IMR-90 (cell line): Measurements from ENCODE around the gene FMR1. TPM values are rescaled to one million over a fixed set of nuclear protein-coding genes. Genes with fewer than 3 reads are reported as not detected.

ENCODE experiments used
- ATAC-seq: fragments of 200-7000 bp; cut with Tn5 transposase; 2 replicates; pipeline ENCODE4 v1.9.1; 2020; ENCODE audit warnings: low read depth, mild to moderate bottlenecking, moderate library complexity
- BruUV-seq: library from RNA; stranded (reverse); fragments of 400-500 nt; replicated peaks from 2 replicates; lab custom pipeline; 2021; lab: Mats Ljungman, UMichigan
- CTCF ChIA-PET: fragments of 300-600 bp; formaldehyde crosslinking; extraction: SDS; loops from one replicate; lab custom pipeline; 2021; ENCODE audit warnings: antibody characterized with exemption; lab: Yijun Ruan, JAX
- POLR2A ChIA-PET: fragments of 300-600 bp; sonication (Branson Sonifier 250); formaldehyde crosslinking; loops from one replicate; lab custom pipeline; 2022; ENCODE audit warnings: antibody characterized with exemption; ENCODE audit not compliant: unreplicated experiment; lab: Charles Lee
- DNase-seq: peaks from one replicate; pipeline ENCODE4 v3.0.0; 2013
- H2AFZ ChIP-seq: replicated peaks from 2 replicates; pipeline ENCODE3; 2013; ENCODE audit warnings: low read length, mild to moderate bottlenecking; ENCODE audit not compliant: poor library complexity
- H2AK5ac ChIP-seq: 2 replicates; pipeline ENCODE4 v1.6.1; 2013; ENCODE audit warnings: low read depth, low read length, inconsistent platforms
- H2AK9ac ChIP-seq: replicated peaks from 2 replicates; pipeline ENCODE3; 2013; ENCODE audit warnings: mild to moderate bottlenecking, low read depth, low read length, moderate library complexity; ENCODE audit not compliant: poor library complexity
- H2BK120ac ChIP-seq: 2 replicates; pipeline ENCODE4 v1.6.1; 2013; ENCODE audit warnings: low read depth, low read length, inconsistent platforms
- H2BK15ac ChIP-seq: 3 replicates; pipeline ENCODE4 v1.6.1; 2013; ENCODE audit warnings: low read depth, low read length, inconsistent platforms
- H2BK20ac ChIP-seq: 2 replicates; pipeline ENCODE4 v1.6.1; 2013; ENCODE audit warnings: low read depth, mild to moderate bottlenecking, inconsistent platforms, low read length, moderate library complexity
- H2BK5ac ChIP-seq: 2 replicates; pipeline ENCODE4 v1.6.1; 2013; ENCODE audit warnings: mild to moderate bottlenecking, low read depth, low read length, inconsistent platforms; ENCODE audit not compliant: poor library complexity, severe bottlenecking
- H3K14ac ChIP-seq: replicated peaks from 2 replicates; pipeline ENCODE4 v1.6.1; 2013; ENCODE audit warnings: low read depth, low read length, inconsistent platforms
- H3K18ac ChIP-seq: 2 replicates; pipeline ENCODE4 v1.6.1; 2013; ENCODE audit warnings: low read depth, low read length, control low read depth
- H3K23ac ChIP-seq: 2 replicates; pipeline ENCODE4 v1.6.1; 2013; ENCODE audit warnings: low read depth, low read length, inconsistent platforms
- H3K27ac ChIP-seq: 2 replicates; pipeline ENCODE4 v1.5.1; 2013; ENCODE audit warnings: mild to moderate bottlenecking, control low read depth, low read length; ENCODE audit not compliant: insufficient read depth
- H3K27me3 ChIP-seq: 2 replicates; pipeline ENCODE4 v1.6.1; 2013; ENCODE audit warnings: low read length; ENCODE audit not compliant: control insufficient read depth, insufficient read depth
- H3K36me3 ChIP-seq: 2 replicates; pipeline ENCODE4 v1.6.1; 2013; ENCODE audit warnings: low read length, mixed read lengths; ENCODE audit not compliant: control insufficient read depth, insufficient read depth
- H3K4ac ChIP-seq: 2 replicates; pipeline ENCODE4 v1.6.1; 2013; ENCODE audit warnings: low read depth, low read length, inconsistent platforms
- H3K4me1 ChIP-seq: 2 replicates; pipeline ENCODE4 v1.6.1; 2013; ENCODE audit warnings: low read length, mixed read lengths; ENCODE audit not compliant: control insufficient read depth, insufficient read depth
- H3K4me2 ChIP-seq: 2 replicates; pipeline ENCODE4 v1.6.1; 2013; ENCODE audit warnings: low read depth, mild to moderate bottlenecking, control low read depth, low read length, moderate library complexity
- H3K4me3 ChIP-seq: 2 replicates; pipeline ENCODE4 v1.5.1; 2013; ENCODE audit warnings: low read depth, mild to moderate bottlenecking, control low read depth, low read length, moderate library complexity; ENCODE audit not compliant: insufficient read depth
- H3K56ac ChIP-seq: 2 replicates; pipeline ENCODE4 v1.6.1; 2013; ENCODE audit warnings: low read length, inconsistent platforms; ENCODE audit not compliant: insufficient read depth; ENCODE audit errors: extremely low read depth
- H3K79me1 ChIP-seq, 2 experiments: 2 replicates each; pipeline ENCODE4 v1.6.1; 2013; ENCODE audit warnings: low read length in 2 of 2, inconsistent platforms in 1 of 2, low read depth in 1 of 2
- H3K9ac ChIP-seq: 2 replicates; pipeline ENCODE4 v1.6.1; 2013; ENCODE audit warnings: low read depth, low read length, control low read depth
- H3K9me1 ChIP-seq: 2 replicates; pipeline ENCODE4 v1.6.1; 2013; ENCODE audit warnings: low read length, inconsistent platforms; ENCODE audit not compliant: insufficient read depth
- H3K9me3 ChIP-seq: 2 replicates; pipeline ENCODE4 v1.6.1; 2013; ENCODE audit warnings: low read length; ENCODE audit not compliant: control insufficient read depth, insufficient read depth
- H4K20me1 ChIP-seq: 2 replicates; pipeline ENCODE4 v1.6.1; 2013; ENCODE audit warnings: low read length, inconsistent platforms; ENCODE audit not compliant: insufficient read depth
- H4K5ac ChIP-seq: 2 replicates; pipeline ENCODE4 v1.6.1; 2013; ENCODE audit warnings: mild to moderate bottlenecking, low read depth, low read length, control low read depth
- H4K8ac ChIP-seq, 2 experiments: 2 replicates each; pipeline ENCODE4 v1.6.1; 2013; ENCODE audit warnings: low read depth in 2 of 2, low read length in 2 of 2, control low read depth in 1 of 2, inconsistent platforms in 1 of 2
- H4K91ac ChIP-seq: 2 replicates; pipeline ENCODE4 v1.6.1; 2013; ENCODE audit warnings: low read depth, low read length, inconsistent platforms; ENCODE audit not compliant: insufficient read depth
- CHD1 ChIP-seq: IDR thresholded peaks from 2 replicates; pipeline ENCODE4 v1.6.1; 2012; ENCODE audit warnings: low read depth, low read length, improper control_type of control experiment
- FOS ChIP-seq: fragments of 150-350 bp; IDR thresholded peaks from 2 replicates; pipeline ENCODE4 v1.6.1; 2016; ENCODE audit warnings: low read depth, low read length
- MAZ ChIP-seq: IDR thresholded peaks from 2 replicates; pipeline ENCODE4 v1.6.1; 2012; ENCODE audit warnings: low read depth, mild to moderate bottlenecking, low read length, improper control_type of control experiment, moderate library complexity, borderline replicate concordance
- NFE2L2 ChIP-seq: fragments of 150-350 bp; IDR thresholded peaks from 2 replicates; pipeline ENCODE4 v1.6.1; 2016; ENCODE audit warnings: low read depth, mild to moderate bottlenecking, low read length
- RCOR1 ChIP-seq: IDR thresholded peaks from 2 replicates; pipeline ENCODE4 v1.6.1; 2012; ENCODE audit warnings: mild to moderate bottlenecking, low read length, improper control_type of control experiment; ENCODE audit not compliant: insufficient replicate concordance
- RFX5 ChIP-seq: IDR thresholded peaks from 2 replicates; pipeline ENCODE4 v1.8.0; 2012; ENCODE audit warnings: low read depth, mild to moderate bottlenecking, low read length, moderate library complexity
- SMC3 ChIP-seq: fragments of 150-350 bp; IDR thresholded peaks from 2 replicates; pipeline ENCODE4 v1.6.1; 2016; ENCODE audit warnings: low read depth, mild to moderate bottlenecking, antibody characterized with exemption, low read length, moderate library complexity
- WGBS, 2 experiments: methylation state at CpG; one replicate each; pipeline versions ENCODE4 v1.1.5 to v1.1.7; 2013; ENCODE audit warnings: missing lambda C conversion rate in 2 of 2; ENCODE audit not compliant: insufficient read length in 1 of 2; ENCODE audit errors: extremely low coverage in 2 of 2; 5-methylcytosine and 5-hydroxymethylcytosine counted together
- dilution Hi-C: fragments of 300-500 bp; cut with HindIII; formaldehyde crosslinking; loops from one replicate; pipeline ENCODE4 v1.14.3; 2018; ENCODE audit warnings: low sequenced_read_pairs; ENCODE audit not compliant: unreplicated experiment
- in situ Hi-C: fragments of 300-500 bp; cut with MboI; formaldehyde crosslinking; loops from 3 replicates; pipeline ENCODE4 v1.14.3; 2019; ENCODE audit warnings: low sequenced_read_pairs, inconsistent platforms, mixed read lengths
- intact Hi-C: fragments of 100-400 bp; cut with micrococcal nuclease; formaldehyde crosslinking; loops from 2 replicates; pipeline ENCODE4 v1.10.0; 2022
- polyA plus RNA-seq, 3 experiments: library from polyadenylated mRNA; depleted of rRNA; stranded (reverse); fragments of >200 nt; gene quantifications; 2 replicates each; pipeline ENCODE4 v1.2.3, GENCODE V29; 2012; ENCODE audit warnings: low replicate concordance in 1 of 3
- total RNA-seq: library from RNA; depleted of rRNA; stranded (reverse); fragments of >200 nt; gene quantifications from 2 replicates; pipeline ENCODE4 v1.2.3, GENCODE V29; 2012
- TF ChIP-seq, protein P1 (sequence below): fragments of 150-350 bp; IDR thresholded peaks from 2 replicates; pipeline ENCODE4 v1.6.1; 2017; ENCODE audit warnings: mild to moderate bottlenecking, antibody characterized with exemption, low read length, low read depth
- TF ChIP-seq, protein P2 (sequence below): conservative IDR thresholded peaks from 2 replicates; pipeline ENCODE4 v1.5.1; 2012; ENCODE audit warnings: mild to moderate bottlenecking, low read depth, low read length, improper control_type of control experiment

The FMR1 gene
- total and polyA plus RNA-seq, 2 of the 4 experiments (the other 2 are of a cell fraction) = 12.2 to 17.6 TPM

- no peak overlapping the region for H2BK120ac ChIP-seq
- no peak for ATAC-seq
- no peaks in the 10 kb centered on the region for H4K20me1 ChIP-seq
- no peaks in the 10 kb centered on the region for H3K9me3 ChIP-seq
- no peak overlapping the region for H3K4me3 ChIP-seq
- H4K5ac ChIP-seq = no peak overlapping the region
- H2BK5ac ChIP-seq = no peak overlapping the region
- ChIA-PET POLR2A (no interaction called here), CTCF (no interaction called here)
- H3K79me1 ChIP-seq = no peaks in the 10 kb centered on the region
- no peaks in the 10 kb centered on the region for H3K36me3 ChIP-seq
- no peak overlapping the region for H3K9ac ChIP-seq
- H3K4me2 ChIP-seq = no peak overlapping the region
- H3K27me3 ChIP-seq = no peaks in the 10 kb centered on the region
- no peak overlapping the region for H3K27ac ChIP-seq
- H2AK5ac ChIP-seq = no peak overlapping the region
- no peak overlapping the region for H3K23ac ChIP-seq
- no peak overlapping the region for H2AK9ac ChIP-seq
- no CpG with 5 or more reads among the region's 2 CpGs for WGBS, 2 experiments
- H4K8ac ChIP-seq = no peak overlapping the region
- H3K14ac ChIP-seq = no peak overlapping the region
- no peak overlapping the region for H4K91ac ChIP-seq
- TF ChIP-seq, protein P1, sequence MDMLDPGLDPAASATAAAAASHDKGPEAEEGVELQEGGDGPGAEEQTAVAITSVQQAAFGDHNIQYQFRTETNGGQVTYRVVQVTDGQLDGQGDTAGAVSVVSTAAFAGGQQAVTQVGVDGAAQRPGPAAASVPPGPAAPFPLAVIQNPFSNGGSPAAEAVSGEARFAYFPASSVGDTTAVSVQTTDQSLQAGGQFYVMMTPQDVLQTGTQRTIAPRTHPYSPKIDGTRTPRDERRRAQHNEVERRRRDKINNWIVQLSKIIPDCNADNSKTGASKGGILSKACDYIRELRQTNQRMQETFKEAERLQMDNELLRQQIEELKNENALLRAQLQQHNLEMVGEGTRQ = no peak
- no peak for TF ChIP-seq NFE2L2
- TF ChIP-seq SMC3 = no peak
- no peak for TF ChIP-seq CHD1
- TF ChIP-seq, protein P2, sequence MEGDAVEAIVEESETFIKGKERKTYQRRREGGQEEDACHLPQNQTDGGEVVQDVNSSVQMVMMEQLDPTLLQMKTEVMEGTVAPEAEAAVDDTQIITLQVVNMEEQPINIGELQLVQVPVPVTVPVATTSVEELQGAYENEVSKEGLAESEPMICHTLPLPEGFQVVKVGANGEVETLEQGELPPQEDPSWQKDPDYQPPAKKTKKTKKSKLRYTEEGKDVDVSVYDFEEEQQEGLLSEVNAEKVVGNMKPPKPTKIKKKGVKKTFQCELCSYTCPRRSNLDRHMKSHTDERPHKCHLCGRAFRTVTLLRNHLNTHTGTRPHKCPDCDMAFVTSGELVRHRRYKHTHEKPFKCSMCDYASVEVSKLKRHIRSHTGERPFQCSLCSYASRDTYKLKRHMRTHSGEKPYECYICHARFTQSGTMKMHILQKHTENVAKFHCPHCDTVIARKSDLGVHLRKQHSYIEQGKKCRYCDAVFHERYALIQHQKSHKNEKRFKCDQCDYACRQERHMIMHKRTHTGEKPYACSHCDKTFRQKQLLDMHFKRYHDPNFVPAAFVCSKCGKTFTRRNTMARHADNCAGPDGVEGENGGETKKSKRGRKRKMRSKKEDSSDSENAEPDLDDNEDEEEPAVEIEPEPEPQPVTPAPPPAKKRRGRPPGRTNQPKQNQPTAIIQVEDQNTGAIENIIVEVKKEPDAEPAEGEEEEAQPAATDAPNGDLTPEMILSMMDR = no peak
- TF ChIP-seq RFX5 = no peak
- no peak for TF ChIP-seq RCOR1
- no peak for TF ChIP-seq FOS
- TF ChIP-seq MAZ = no peak
- intact Hi-C loops (no loop called here), dilution Hi-C loops (no loop called here), in situ Hi-C loops (no loop called here)
- H3K4me1 ChIP-seq = no peaks in the 10 kb centered on the region
- no peak overlapping the region for H3K56ac ChIP-seq
- H2BK15ac ChIP-seq = no peak overlapping the region
- H3K4ac ChIP-seq = no peak overlapping the region
- no peak overlapping the region for H2AFZ ChIP-seq
- no TSS peak for BruUV-seq
- H2BK20ac ChIP-seq = no peak overlapping the region
- H3K18ac ChIP-seq = no peak overlapping the region
- H3K9me1 ChIP-seq = no peaks in the 10 kb centered on the region
- DNase-seq = no peak
Observed at GRCh38 chrX:147957291-147957690, 45.6 kb downstream of the FMR1 start.
